Adrenal gland (tissue), 5 donors: ENCODE measurements around the gene SOHLH1.

Experiments used
- CTCF ChIP-seq, 6 experiments: fragments of 450-650 bp in 4 of 6; fragments of 200-600 bp in 2 of 6; sonication (generic) in 1 of 6; IDR thresholded peaks; 1 replicate in 5 of 6; 2 replicates in 1 of 6; pipeline versions ENCODE4 v1.5.1 to v1.8.0; 2016 to 2021; ENCODE audit warnings: antibody characterized with exemption in 6 of 6, mild to moderate bottlenecking in 2 of 6, moderate library complexity in 1 of 6
- POLR2A ChIP-seq, 2 donors: fragments of 450-650 bp; IDR thresholded peaks; one replicate each; pipeline ENCODE4 v1.6.1; 2017; ENCODE audit warnings: antibody characterized with exemption in 2 of 2, mild to moderate bottlenecking in 2 of 2, moderate library complexity in 1 of 2
- donor health status: DM: no; HTN: no; CAD: no.

GRCh38 chr9:135734616-135735144 lies 35.4 kb upstream of the SOHLH1 start:
- TF ChIP-seq CTCF (IDR thresholded peaks at IDR 0.05) (no peak), POLR2A (IDR thresholded peaks at IDR 0.05) (no peak)
